Measurements from ENCODE around the gene SEMA5B.

- no peak for TF ChIP-seq CTCF (conservative IDR thresholded peaks at IDR 0.05; ENCODE audit: low read depth, low read length)
- no peak for TF ChIP-seq EZH2 (IDR thresholded peaks at IDR 0.05; ENCODE audit: low read length, unreplicated experiment)
- no peak for TF ChIP-seq EZH2phosphoT487 (IDR thresholded peaks at IDR 0.05; ENCODE audit: borderline replicate concordance, low read length)
Observed at GRCh38 chr3:123012652-123013051, 14.9 kb downstream of the SEMA5B start.

Data from PC-3 (cell line).